Endothelial cell of hepatic sinusoid (primary cell): ENCODE measurements around the gene GABRR2.
"Not testable (repeated sequence)": the region's sequence is repeated elsewhere in the genome, so short reads cannot be mapped to it uniquely, and the experiment has no call there.

Source experiments
- in situ Hi-C: cut with HindIII; loops from 2 replicates; pipeline ENCODE4 v1.10.0; 2017; ENCODE audit warnings: low sequenced_read_pairs

The GABRR2 gene

GRCh38 chr6:89295981-89296380 lies 19.1 kb downstream of the GABRR2 start:
- in situ Hi-C loops: no loop called here

DNA sequence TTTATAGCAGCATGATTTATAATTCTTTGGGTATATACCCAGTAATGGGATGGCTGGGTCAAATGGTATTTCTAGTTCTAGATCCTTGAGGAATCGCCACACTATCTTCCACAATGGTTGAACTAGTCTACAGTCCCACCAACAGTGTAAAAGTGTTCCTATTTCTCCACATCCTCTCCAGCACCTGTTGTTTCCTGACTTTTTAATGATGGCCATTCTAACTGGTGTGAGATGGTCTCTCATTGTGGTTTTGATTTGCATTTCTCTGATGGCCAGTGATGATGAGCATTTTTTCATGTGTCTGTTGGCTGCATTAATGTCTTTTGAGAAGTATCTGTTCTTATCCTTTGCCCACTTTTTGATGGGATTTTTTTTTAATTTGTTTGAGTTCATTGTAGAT lies 20.0 kb downstream of the GABRR2 start:
- in situ Hi-C loops: not testable (repeated sequence)

DNA sequence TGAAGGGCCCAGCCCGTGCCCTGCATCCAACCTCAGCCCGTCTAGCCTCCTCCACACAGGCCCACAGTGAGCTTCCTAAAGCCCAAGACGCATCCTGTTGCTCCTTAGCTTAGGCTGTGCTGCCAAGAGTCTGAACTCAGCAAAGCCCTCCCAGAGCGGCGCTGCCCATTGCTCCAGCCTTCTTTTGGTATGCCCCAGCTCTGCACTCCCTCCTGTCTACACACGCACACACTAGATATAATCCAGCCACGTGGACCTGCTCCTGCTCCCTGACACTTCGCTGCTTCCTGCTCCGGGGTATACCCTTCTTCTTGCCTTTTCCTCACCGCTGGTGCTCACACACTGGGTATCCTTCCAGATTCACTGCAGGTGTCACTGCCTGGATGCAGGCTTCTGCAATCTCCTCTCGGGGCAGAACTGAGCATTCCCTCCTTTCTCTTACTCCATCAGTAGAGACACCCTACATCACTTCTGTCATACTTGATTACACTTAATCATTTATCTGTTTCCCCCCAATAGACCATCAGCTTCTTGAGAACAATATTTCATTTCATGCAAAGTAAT lies 23.8 kb downstream of the GABRR2 start:
- in situ Hi-C loops: no loop called here

- in situ Hi-C loops: no loop called here
These were observed 24.5 kb downstream of the GABRR2 start for GRCh38 chr6:89290401-89291155.

GRCh38 chr6:89289710-89290109 lies 25.4 kb downstream of the GABRR2 start:
- in situ Hi-C loops: loop anchor here (5.0 kb wide), 2 partner anchors 42 to 97 kb away; no protein-coding TSS in a partner anchor

DNA sequence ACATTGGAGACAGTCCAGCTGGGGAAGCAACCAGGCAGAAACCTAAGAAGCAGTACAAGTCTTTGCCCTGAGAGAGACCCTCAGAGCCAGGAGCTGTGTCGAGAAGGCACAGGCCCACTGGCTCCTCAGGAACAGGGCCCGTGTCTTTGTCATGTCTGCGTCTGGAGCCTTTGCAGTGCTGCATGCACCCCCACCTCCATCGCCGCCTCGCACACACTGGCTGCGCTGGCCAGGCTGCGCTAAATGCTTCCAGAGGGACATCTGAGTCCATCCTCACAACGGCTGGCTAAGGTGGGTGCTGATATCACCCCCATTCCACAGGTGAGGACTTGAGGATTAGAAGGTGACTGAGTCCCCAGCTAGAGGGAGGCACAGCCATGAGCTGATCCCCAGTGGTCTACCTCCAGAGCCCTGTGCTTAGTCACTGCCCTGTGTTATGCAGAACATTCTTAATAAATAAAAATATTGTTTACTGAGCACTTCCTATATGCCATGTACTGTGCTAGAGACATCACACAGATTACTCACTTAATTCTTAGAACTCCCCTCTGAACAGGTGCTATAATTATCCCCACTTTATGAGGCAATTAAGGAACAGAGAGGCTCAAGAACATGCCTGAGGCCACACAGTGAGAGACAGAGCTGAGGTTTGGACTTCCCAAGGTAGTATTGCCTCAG lies 27.6 kb downstream of the GABRR2 start:
- in situ Hi-C loops: loop anchor here (5.0 kb wide), 2 partner anchors 40 to 95 kb away; no protein-coding TSS in a partner anchor

DNA sequence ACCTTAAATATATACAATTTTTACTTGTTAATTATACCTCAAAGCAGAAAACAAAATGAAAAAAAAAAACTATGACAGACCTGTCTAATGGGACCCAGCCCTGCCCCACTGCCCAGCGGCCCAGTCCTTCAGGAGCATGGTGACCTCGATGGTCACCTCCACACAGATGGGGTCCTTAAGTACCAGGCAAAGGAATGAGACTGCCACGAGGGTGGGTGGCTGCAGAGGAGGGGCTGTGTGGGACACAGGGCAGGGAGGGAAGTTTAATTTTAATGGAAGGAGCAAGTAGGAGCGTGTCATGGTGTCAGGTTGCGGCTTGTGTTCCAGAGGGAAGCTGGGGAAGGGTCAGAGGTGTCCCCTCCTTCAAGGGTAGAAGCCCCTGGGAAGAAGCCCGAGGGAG lies 28.6 kb downstream of the GABRR2 start:
- in situ Hi-C loops: loop anchor here (5.0 kb wide), 2 partner anchors 39 to 94 kb away; no protein-coding TSS in a partner anchor

GRCh38 chr6:89284963-89285735 lies 29.9 kb downstream of the GABRR2 start:
- in situ Hi-C loops: loop anchor here (5.0 kb wide), 2 partner anchors 38 to 93 kb away; no protein-coding TSS in a partner anchor

- in situ Hi-C loops: no loop called here
These were observed 31.0 kb downstream of the GABRR2 start for GRCh38 chr6:89284081-89284480.

GRCh38 chr6:89282749-89283148 lies 32.4 kb downstream of the GABRR2 start:
- in situ Hi-C loops: no loop called here

DNA sequence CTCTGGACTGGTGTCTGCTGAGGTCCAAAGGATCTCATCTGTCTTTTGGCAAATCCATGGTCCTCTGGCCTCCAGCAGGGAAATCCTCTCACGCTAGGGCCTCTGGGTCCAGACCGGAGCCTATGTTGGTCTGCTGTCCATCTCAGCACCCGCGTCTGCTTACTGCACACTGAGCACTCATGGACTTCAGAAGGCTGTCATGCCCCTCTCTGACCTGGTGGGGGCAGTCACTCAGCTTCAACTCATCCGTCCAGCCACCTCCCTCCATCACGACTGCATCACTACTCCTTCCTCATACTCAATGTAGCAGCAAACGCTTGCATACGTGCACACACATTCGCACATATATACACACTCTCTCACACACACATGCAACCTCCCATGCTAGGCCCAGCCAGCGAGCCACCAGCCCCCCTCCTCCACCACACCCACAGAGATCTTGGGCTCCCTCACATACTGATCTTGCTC lies 33.3 kb downstream of the GABRR2 start:
- in situ Hi-C loops: no loop called here

DNA sequence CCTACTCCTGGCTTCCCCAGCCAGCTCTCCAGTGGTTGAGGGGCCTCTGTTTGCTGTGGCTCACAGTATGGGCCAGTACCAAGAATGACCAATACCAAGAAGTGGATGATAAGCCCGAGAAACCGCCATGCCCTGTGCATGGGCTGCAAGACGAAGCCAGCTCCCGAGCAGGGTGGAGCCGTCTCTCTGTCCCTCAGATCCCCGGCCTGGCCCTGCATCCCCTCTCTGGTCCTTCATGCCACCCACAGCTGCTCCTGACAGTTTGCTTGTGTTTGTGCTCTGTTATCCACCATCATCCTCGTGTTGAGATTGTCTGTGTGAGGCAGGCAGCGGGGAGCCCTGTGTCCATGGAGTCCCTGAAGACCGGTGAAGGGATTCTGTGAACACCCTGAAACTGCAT lies 36.1 kb downstream of the GABRR2 start:
- in situ Hi-C loops: no loop called here

DNA sequence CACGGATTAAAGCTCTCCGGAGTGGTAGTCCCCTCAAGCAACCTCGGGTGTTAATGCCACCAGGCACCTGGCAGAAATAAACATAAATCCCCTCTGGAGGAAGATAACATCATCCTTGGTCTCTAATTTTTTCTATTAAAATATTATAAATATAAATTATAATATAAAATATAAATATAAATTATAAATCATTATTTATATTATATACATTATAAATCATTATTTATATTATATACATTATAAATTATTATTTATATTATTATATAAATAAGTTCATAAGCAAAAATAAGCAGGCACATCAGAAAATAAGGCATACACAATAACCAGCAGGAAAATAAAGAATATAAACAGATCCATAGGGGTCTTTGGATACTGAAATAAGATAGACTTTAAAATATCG lies 39.2 kb downstream of the GABRR2 start:
- in situ Hi-C loops: no loop called here

DNA sequence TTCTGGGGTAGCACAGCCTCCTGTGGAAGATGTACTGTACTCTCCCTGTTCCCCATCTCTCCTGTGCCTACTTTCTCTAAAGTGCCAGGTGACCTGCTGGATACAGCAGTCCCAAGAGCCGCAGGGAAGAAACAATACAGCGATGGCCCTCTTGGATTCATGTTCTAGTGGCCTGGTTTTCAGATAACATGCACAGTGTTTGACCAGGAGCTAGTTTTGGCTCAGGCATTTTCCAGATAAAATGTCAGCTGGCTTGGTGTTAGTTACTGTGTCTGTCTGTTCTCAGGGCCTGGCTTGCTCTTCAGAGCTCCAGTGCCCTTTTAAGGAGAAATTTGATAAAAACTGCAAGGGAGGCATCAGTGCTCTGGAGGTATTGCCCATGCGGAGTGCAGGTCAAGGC lies 41.3 kb downstream of the GABRR2 start:
- in situ Hi-C loops: no loop called here

DNA sequence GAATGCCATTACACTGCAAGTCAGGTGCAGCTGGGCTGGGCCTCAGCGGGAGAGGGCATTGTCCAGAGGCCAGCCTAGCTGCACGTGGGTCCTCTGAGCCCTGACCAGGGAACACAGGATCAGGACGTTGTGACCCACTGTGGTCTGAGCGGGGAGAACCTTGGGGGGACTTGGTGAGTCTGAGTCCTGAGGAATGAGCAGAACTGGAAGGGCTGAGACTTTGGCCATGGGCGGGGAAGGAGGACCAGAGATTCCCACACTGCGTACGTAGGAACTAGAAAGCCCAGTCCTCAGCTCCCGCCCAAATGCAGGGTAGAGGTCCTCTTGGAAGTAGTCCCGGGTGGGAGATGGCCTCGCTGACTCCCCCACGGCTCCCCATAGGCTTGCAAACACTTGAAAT lies 42.5 kb downstream of the GABRR2 start:
- in situ Hi-C loops: no loop called here

- in situ Hi-C loops: no loop called here
These were observed 44.0 kb downstream of the GABRR2 start for GRCh38 chr6:89270951-89271721.

- in situ Hi-C loops: no loop called here
These were observed 45.1 kb downstream of the GABRR2 start for GRCh38 chr6:89269981-89270380.

DNA sequence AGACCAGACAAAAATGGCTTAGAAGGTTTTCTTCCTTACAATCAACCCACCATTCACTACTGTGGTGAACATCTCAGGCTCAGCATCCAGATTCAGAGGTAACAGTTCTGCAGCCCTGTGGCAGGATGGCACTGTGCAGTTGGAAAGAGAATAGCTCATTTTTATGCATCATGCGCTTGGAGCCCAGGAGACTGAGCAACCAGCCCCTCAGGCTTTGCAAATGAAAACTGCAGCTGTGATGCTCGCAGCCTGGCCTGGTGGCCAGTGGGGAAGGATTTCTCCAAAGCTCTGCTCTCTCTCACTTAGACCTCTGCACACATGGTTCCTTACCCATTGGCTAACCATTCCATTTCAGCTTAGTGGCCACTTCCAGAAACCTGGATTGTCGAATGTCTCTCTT lies 45.8 kb downstream of the GABRR2 start:
- in situ Hi-C loops: no loop called here

GRCh38 chr6:89268776-89269175 lies 46.3 kb downstream of the GABRR2 start:
- in situ Hi-C loops: no loop called here

GRCh38 chr6:89267918-89268317 lies 47.2 kb downstream of the GABRR2 start:
- in situ Hi-C loops: no loop called here
